Transverse colon (tissue), 4 donors: ENCODE data around the gene C1QC. TPM values are rescaled to one million over a fixed set of nuclear protein-coding genes. Genes with fewer than 3 reads are reported as not detected.

Experiments used
- DNase-seq: peaks from one replicate; pipeline ENCODE4 v3.0.0-alpha.2; 2019
- H3K27ac ChIP-seq, 4 donors: fragments of 200-600 bp; sonication (generic); 2 replicates each; pipeline ENCODE4 v1.5.1; 2016 to 2018; ENCODE audit warnings: inconsistent platforms in 4 of 4
- H3K27me3 ChIP-seq: fragments of 200-600 bp; sonication (generic); 2 replicates; pipeline ENCODE4 v1.5.1; 2017; ENCODE audit warnings: inconsistent platforms
- H3K36me3 ChIP-seq, 4 donors: fragments of 200-600 bp; sonication (generic); 2 replicates each; pipeline ENCODE4 v1.5.1; 2017 to 2019; ENCODE audit warnings: inconsistent platforms in 4 of 4
- H3K4me1 ChIP-seq, 4 donors: fragments of 200-600 bp; sonication (generic); 2 replicates each; pipeline ENCODE4 v1.5.1; 2017 to 2020; ENCODE audit warnings: inconsistent platforms in 4 of 4
- H3K4me3 ChIP-seq, 4 donors: fragments of 200-600 bp; sonication (generic); 1 replicate in 1 of 4; 2 replicates in 3 of 4; pipeline versions ENCODE4 v1.5.1 to v1.6.1; 2017 to 2019; ENCODE audit warnings: inconsistent platforms in 4 of 4
- H3K9me3 ChIP-seq, 2 donors: fragments of 200-600 bp; sonication (generic); 2 replicates each; pipeline ENCODE4 v1.5.1; 2017 to 2019; ENCODE audit warnings: inconsistent platforms in 2 of 2
- EP300 ChIP-seq: sonication (generic); formaldehyde crosslinking; IDR thresholded peaks from one replicate; pipeline ENCODE4 v1.6.1; 2017; ENCODE audit warnings: antibody characterized with exemption, low read depth
- POLR2A ChIP-seq: fragments of 450-650 bp; IDR thresholded peaks from one replicate; pipeline ENCODE4 v1.6.1; 2016; ENCODE audit warnings: antibody characterized with exemption, mild to moderate bottlenecking, moderate library complexity
- POLR2AphosphoS5 ChIP-seq, 3 donors: sonication (generic); formaldehyde crosslinking; IDR thresholded peaks; one replicate each; pipeline ENCODE4 v1.6.1; 2016; ENCODE audit warnings: antibody characterized with exemption in 3 of 3
- WGBS, 2 donors: methylation state at CpG; one replicate each; pipeline ENCODE4 v1.1.5; 2018; ENCODE audit warnings: low coverage in 1 of 2; 5-methylcytosine and 5-hydroxymethylcytosine counted together
- in situ Hi-C, 4 donors: fragments of 200-750 bp; cut with MboI; loops; one replicate each; pipeline versions ENCODE4 v1.15.0 to v1.15.1; 2017; ENCODE audit warnings: low sequenced_read_pairs in 3 of 4, low pct_ligation_motif_present in 1 of 4, low pct_unique_long_range_greater_than_20kb in 1 of 4
- intact Hi-C: fragments of 100-400 bp; cut with DNase I; formaldehyde crosslinking; loops from one replicate; pipeline ENCODE4 v1.15.1; 2023; ENCODE audit warnings: low total_unique reads
- total RNA-seq, 4 donors: library from RNA; depleted of rRNA; stranded (reverse); fragments of >200 nt; gene quantifications; one replicate each; pipeline ENCODE4 v1.1.0, GENCODE V29; 2016
- TF ChIP-seq, protein P1 (sequence below), 5 experiments: fragments of 200-600 bp in 3 of 5; fragments of 450-650 bp in 2 of 5; sonication (generic) in 3 of 5; IDR thresholded peaks; 1 replicate in 2 of 5; 2 replicates in 3 of 5; pipeline ENCODE4 v1.5.1; 2016 to 2017; ENCODE audit warnings: antibody characterized with exemption in 5 of 5, inconsistent platforms in 3 of 5, mild to moderate bottlenecking in 2 of 5, moderate library complexity in 1 of 5

C1QC gene
- total RNA-seq, 4 donors from 2014 or later: 21.7 to 106 (median 73.9) TPM

GRCh38 chr1:22601610-22602009 is 41.8 kb upstream of the C1QC start:
- intact Hi-C loops: no loop called here
- TF ChIP-seq EP300 (no peak), POLR2A (no peak)
- Histone ChIP-seq H3K27ac (no peak overlapping the region), H3K36me3 (no peaks in the 10 kb centered on the region), H3K4me1 (no peaks in the 10 kb centered on the region), H3K4me3 (no peak overlapping the region), H3K9me3 (no peaks in the 10 kb centered on the region), H3K27me3 (peaks cover 75% of the 10 kb centered on the region)
- DNase-seq: no peak
- in situ Hi-C loops: no loop called here
- WGBS, 2 donors: 95% methylated on average over 7 of the region's 12 CpGs; no CpG with 5 or more reads in 1 of the 2 donors

- no peak overlapping the region for H3K4me3 ChIP-seq
- no peaks in the 10 kb centered on the region for H3K9me3 ChIP-seq
- no peaks in the 10 kb centered on the region for H3K36me3 ChIP-seq
- peaks cover 81% of the 10 kb centered on the region for H3K27me3 ChIP-seq
- H3K4me1 ChIP-seq: no peaks in the 10 kb centered on the region
- no peak for DNase-seq
- in situ Hi-C loops: no loop called here
- WGBS, 2 donors: 78% methylated on average over 18 of the region's 18 CpGs; no CpG with 5 or more reads in 1 of the 2 donors
- no peak overlapping the region for H3K27ac ChIP-seq
- TF ChIP-seq EP300 (no peak), POLR2A (no peak), POLR2AphosphoS5 (IDR thresholded peaks at IDR 0.05) (no peak)
- TF ChIP-seq, protein P1, sequence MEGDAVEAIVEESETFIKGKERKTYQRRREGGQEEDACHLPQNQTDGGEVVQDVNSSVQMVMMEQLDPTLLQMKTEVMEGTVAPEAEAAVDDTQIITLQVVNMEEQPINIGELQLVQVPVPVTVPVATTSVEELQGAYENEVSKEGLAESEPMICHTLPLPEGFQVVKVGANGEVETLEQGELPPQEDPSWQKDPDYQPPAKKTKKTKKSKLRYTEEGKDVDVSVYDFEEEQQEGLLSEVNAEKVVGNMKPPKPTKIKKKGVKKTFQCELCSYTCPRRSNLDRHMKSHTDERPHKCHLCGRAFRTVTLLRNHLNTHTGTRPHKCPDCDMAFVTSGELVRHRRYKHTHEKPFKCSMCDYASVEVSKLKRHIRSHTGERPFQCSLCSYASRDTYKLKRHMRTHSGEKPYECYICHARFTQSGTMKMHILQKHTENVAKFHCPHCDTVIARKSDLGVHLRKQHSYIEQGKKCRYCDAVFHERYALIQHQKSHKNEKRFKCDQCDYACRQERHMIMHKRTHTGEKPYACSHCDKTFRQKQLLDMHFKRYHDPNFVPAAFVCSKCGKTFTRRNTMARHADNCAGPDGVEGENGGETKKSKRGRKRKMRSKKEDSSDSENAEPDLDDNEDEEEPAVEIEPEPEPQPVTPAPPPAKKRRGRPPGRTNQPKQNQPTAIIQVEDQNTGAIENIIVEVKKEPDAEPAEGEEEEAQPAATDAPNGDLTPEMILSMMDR (IDR thresholded peaks at IDR 0.05): no peak
- intact Hi-C loops: no loop called here
Measured at GRCh38 chr1:22602060-22602740, 41.2 kb upstream of the C1QC start.

DNA sequence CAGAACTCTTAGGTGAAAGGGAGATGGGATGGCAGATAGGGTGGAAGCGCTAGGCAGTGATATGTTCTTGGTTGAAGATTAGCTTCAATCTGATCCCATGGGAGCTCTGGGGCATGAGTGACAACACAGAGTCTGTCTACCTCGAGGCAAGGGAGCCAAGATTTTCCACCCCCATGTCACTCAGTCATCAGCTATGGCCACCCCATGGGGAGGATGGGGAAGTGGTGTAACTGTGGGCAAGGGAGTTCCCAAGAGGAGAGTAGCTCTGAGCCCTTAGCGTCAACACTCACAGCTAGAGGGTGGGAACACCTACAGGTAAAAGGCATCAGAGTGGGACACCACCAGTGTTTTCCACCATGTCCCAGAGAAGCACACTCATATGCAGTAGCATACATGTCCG is 37.3 kb upstream of the C1QC start:
- Histone ChIP-seq H3K4me3 (no peak overlapping the region), H3K36me3 (no peaks in the 10 kb centered on the region), H3K9me3 (no peaks in the 10 kb centered on the region), H3K27me3 (peaks cover 88% of the 10 kb centered on the region), H3K4me1 (no peaks in the 10 kb centered on the region), H3K27ac (no peak overlapping the region)
- in situ Hi-C loops (no loop called here), intact Hi-C loops (no loop called here)
- 39 to 73% methylated on average over 2 to 4 of the region's 4 CpGs for WGBS, 2 donors
- DNase-seq: no peak
- TF ChIP-seq EP300 (no peak), POLR2AphosphoS5 (IDR thresholded peaks at IDR 0.05) (no peak), POLR2A (no peak)
- TF ChIP-seq, protein P1 (IDR thresholded peaks at IDR 0.05): no peak

DNA sequence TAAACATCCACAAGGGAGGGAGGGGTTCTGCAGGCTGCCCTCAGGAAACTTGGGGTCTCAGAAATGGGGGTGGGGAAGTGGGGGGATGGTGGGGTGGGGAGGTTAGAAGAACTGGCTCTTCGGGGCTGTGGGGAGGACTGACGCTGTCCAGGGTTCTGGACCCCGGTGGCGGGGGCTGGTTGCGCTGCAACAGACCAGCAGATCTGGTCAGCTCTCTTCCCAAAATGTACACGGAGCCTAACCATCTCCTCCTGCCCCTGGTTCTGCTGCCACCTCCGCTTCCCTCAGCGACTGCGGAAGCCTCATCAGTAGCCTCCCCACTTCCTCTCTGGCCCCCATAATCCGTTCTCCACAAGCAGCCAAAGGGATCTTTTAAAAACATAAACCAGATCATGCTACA is 36.3 kb upstream of the C1QC start:
- in situ Hi-C loops: no loop called here
- WGBS, 2 donors: 15 to 31% methylated on average over 5 to 10 of the region's 10 CpGs
- no peak overlapping the region for H3K27ac ChIP-seq
- H3K4me1 ChIP-seq: no peaks in the 10 kb centered on the region
- no peaks in the 10 kb centered on the region for H3K9me3 ChIP-seq
- TF ChIP-seq POLR2A: no peak
- no peak for TF ChIP-seq EP300
- TF ChIP-seq, protein P1 (IDR thresholded peaks at IDR 0.05): no peak
- no peak for TF ChIP-seq POLR2AphosphoS5 (IDR thresholded peaks at IDR 0.05)
- H3K36me3 ChIP-seq: no peaks in the 10 kb centered on the region
- intact Hi-C loops: no loop called here
- H3K4me3 ChIP-seq: no peak overlapping the region
- peaks cover 88% of the 10 kb centered on the region for H3K27me3 ChIP-seq
- DNase-seq: no peak

DNA sequence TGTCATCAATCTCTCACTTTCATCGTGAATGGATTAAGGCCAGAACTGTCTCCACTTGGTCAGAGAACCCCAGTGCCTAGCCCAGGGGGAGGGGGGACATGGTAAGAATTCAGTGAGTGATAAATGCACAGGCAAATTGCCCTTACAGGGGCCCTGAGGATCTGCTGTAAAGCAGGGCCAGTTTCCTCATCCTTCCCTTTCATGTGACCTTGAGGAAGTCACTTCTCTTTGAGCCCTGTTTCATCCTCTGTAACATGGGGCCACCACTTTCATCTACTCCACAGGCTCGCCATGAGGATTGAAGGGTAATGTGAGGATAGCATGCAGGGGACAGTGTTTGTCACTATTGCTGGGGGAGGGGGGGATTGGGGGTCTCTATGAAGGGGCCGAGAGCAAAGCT is 35.1 kb upstream of the C1QC start:
- intact Hi-C loops (no loop called here), in situ Hi-C loops (no loop called here)
- Histone ChIP-seq H3K9me3 (no peaks in the 10 kb centered on the region), H3K27ac (no peak overlapping the region), H3K36me3 (no peaks in the 10 kb centered on the region), H3K4me1 (no peaks in the 10 kb centered on the region), H3K4me3 (no peak overlapping the region), H3K27me3 (peaks cover 76% of the 10 kb centered on the region)
- TF ChIP-seq POLR2AphosphoS5 (IDR thresholded peaks at IDR 0.05): no peak
- TF ChIP-seq POLR2A: no peak
- 60% methylated on average over 3 of the region's 3 CpGs; no CpG with 5 or more reads in 1 of the 2 donors for WGBS, 2 donors
- DNase-seq: no peak
